ENCODE data around the gene IKZF4. TPM values are rescaled to one million over a fixed set of nuclear protein-coding genes. Genes with fewer than 3 reads are reported as not detected.

Gene IKZF4
- polyA plus RNA-seq, 3 donors: 15.8 to 23.6 (median 20.1) TPM

- no peak for DNase-seq
These were observed 59.8 kb downstream of the IKZF4 start for GRCh38 chr12:56080556-56081138.

- DNase-seq: no peak
These were observed 60.8 kb downstream of the IKZF4 start for GRCh38 chr12:56081393-56082347.

DNA sequence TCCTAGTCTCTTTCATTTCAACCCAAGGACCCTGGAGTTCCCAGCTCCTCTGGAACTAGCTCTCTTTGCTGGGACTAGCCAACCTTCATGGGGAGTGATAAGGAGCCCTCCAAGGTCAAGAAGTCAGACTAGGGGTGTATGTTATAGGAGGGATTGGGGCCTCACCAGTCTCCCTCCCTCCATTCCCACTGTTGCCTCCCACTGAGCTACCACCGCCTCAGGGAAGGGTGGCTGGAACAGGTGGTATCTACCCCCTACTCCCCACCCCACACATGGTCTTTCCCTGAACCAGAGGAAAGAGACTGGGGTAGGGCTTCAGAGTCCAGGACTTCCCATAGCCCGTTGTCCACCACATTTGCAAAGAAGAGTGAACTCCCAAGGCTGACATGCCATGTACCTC, 61.5 kb downstream of the IKZF4 start:
- no peak for DNase-seq

DNA sequence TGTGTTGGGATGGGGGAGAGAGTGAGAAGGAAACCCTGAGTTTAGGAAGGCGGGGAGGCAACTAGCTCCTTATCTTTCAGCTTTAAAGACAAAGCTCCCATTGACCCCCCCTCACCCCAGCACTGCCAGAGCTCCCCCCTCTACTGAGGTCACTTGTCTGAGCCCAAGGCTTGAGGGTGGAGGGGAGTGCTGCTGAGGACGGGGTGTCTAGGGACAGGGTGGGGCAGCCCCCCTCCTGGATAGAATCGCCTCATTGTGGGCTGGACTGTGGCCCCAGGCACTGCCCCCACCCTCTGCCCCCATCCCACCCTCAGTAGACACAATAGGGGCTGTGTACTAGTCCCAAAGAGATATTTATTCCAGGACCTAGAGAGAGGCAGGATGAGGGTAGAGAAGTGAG, 62.1 kb downstream of the IKZF4 start:
- DNase-seq: no peak

DNA sequence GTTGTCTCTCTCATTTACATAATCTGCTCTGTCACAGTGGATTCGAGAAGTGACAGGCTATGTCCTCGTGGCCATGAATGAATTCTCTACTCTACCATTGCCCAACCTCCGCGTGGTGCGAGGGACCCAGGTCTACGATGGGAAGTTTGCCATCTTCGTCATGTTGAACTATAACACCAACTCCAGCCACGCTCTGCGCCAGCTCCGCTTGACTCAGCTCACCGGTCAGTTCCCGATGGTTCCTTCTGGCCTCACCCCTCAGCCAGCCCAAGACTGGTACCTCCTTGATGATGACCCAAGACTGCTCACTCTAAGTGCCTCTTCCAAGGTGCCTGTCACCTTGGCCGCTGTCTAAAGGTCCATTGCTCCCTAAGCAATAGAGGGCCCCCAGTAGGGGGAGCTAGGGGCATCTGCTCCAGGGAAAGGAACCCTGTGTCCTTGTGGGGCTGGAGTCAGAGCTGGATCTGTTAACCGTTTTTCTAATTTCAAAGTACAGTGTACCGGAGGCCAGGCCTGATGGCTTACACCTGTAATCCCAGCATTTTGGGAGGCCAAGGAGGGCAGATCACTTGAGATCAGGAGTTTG, 64.2 kb downstream of the IKZF4 start:
- no peak for DNase-seq

GRCh38 chr12:56086096-56086495, 65.3 kb downstream of the IKZF4 start:
- DNase-seq: no peak

DNA sequence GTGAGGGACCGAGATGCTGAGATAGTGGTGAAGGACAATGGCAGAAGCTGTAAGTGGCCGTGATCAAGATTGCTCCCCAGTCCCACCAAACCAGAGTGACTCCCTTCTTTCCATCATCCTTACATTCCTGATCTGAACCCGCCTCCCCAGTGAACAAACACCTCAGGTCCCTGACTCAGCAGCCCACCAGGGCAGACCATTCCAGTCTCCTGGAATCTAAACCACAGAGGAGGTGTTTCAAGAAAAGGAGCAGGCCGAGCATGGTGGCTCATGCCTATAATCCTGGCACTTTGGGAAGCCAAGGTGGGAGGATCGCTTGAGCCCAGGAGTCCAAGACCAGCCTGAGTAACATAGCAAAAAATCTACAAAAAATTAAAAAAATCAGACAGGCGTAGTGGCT, 65.8 kb downstream of the IKZF4 start:
- no peak for DNase-seq

- no peak for DNase-seq
These were observed 66.4 kb downstream of the IKZF4 start for GRCh38 chr12:56087220-56087619.

Other genes starting within 250 kb of the IKZF4 start
- 100 to 1,000 TPM; 105 to 132 (median 112) TPM for gene SARNP, start 203.3 kb upstream of the IKZF4 start, polyA plus RNA-seq (ENCODE audit: insufficient read length in 3 of 3)
- gene ORMDL2, start 203.0 kb upstream of the IKZF4 start, polyA plus RNA-seq (ENCODE audit: insufficient read length in 3 of 3): 10 to 100 TPM; 30.2 to 36.3 (median 34.8) TPM
- 10 to 100 TPM; 44.8 to 46.9 (median 45.3) TPM for gene DNAJC14, start 191.5 kb upstream of the IKZF4 start, polyA plus RNA-seq (ENCODE audit: insufficient read length in 3 of 3)
- gene MMP19, start 178.1 kb upstream of the IKZF4 start, polyA plus RNA-seq (ENCODE audit: insufficient read length in 3 of 3): 1 to 10 TPM in 1 of 3 donors, under 1 TPM in 2; 0.61 to 1.2 (median 0.77) TPM
- gene PYM1, start 93.1 kb upstream of the IKZF4 start, polyA plus RNA-seq (ENCODE audit: insufficient read length in 3 of 3): 10 to 100 TPM; 33.2 to 41.1 (median 36.7) TPM
- gene DGKA, start 89.9 kb upstream of the IKZF4 start, polyA plus RNA-seq (ENCODE audit: insufficient read length in 3 of 3): 10 to 100 TPM; 17.7 to 26.1 (median 17.7) TPM
- gene PMEL, start 55.0 kb upstream of the IKZF4 start, polyA plus RNA-seq (ENCODE audit: insufficient read length in 3 of 3): 1 to 10 TPM; 3.3 to 5.2 (median 3.6) TPM
- gene CDK2, start 54.2 kb upstream of the IKZF4 start, polyA plus RNA-seq (ENCODE audit: insufficient read length in 3 of 3): 10 to 100 TPM; 60.6 to 74.6 (median 61.6) TPM
- gene RAB5B, start 47.0 kb upstream of the IKZF4 start, polyA plus RNA-seq (ENCODE audit: insufficient read length in 3 of 3): 100 to 1,000 TPM; 149 to 175 (median 158) TPM
- 10 to 100 TPM; 49.5 to 56.8 (median 53.3) TPM for gene SUOX, start 23.8 kb upstream of the IKZF4 start, polyA plus RNA-seq (ENCODE audit: insufficient read length in 3 of 3)
- gene RPS26, start 20.9 kb downstream of the IKZF4 start, polyA plus RNA-seq (ENCODE audit: insufficient read length in 3 of 3): 100 to 1,000 TPM; 366 to 522 (median 513) TPM
- 100 to 1,000 TPM in 2 of 3 donors, 10 to 100 TPM in 1; 70.3 to 125 (median 113) TPM for gene ERBB3, start 59.1 kb downstream of the IKZF4 start, polyA plus RNA-seq (ENCODE audit: insufficient read length in 3 of 3)
- 100 to 1,000 TPM; 140 to 173 (median 148) TPM for gene PA2G4, start 83.5 kb downstream of the IKZF4 start, polyA plus RNA-seq (ENCODE audit: insufficient read length in 3 of 3)
- 1,000 to 10,000 TPM; 4,623 to 5,799 (median 4,745) TPM for gene RPL41, start 95.6 kb downstream of the IKZF4 start, polyA plus RNA-seq (ENCODE audit: insufficient read length in 3 of 3)
- 1 to 10 TPM; 6.1 to 7.4 (median 6.9) TPM for gene ZC3H10, start 97.2 kb downstream of the IKZF4 start, polyA plus RNA-seq (ENCODE audit: insufficient read length in 3 of 3)
- gene ESYT1, start 107.2 kb downstream of the IKZF4 start, polyA plus RNA-seq (ENCODE audit: insufficient read length in 3 of 3): 10 to 100 TPM; 79.5 to 86.3 (median 81.9) TPM
- gene MYL6B, start 131.5 kb downstream of the IKZF4 start, polyA plus RNA-seq (ENCODE audit: insufficient read length in 3 of 3): 100 to 1,000 TPM; 158 to 186 (median 174) TPM
- 1,000 to 10,000 TPM; 1,644 to 2,112 (median 1,781) TPM for gene MYL6, start 137.3 kb downstream of the IKZF4 start, polyA plus RNA-seq (ENCODE audit: insufficient read length in 3 of 3)
- gene SMARCC2, start 168.4 kb downstream of the IKZF4 start, polyA plus RNA-seq (ENCODE audit: insufficient read length in 3 of 3): 100 to 1,000 TPM; 116 to 152 (median 133) TPM
- 10 to 100 TPM; 43.8 to 50.1 (median 47.2) TPM for gene RNF41, start 200.9 kb downstream of the IKZF4 start, polyA plus RNA-seq (ENCODE audit: insufficient read length in 3 of 3)
- gene NABP2, start 203.3 kb downstream of the IKZF4 start, polyA plus RNA-seq (ENCODE audit: insufficient read length in 3 of 3): 10 to 100 TPM; 28.2 to 30.5 (median 28.3) TPM
- 10 to 100 TPM; 73.2 to 87.0 (median 81.7) TPM for gene SLC39A5, start 209.0 kb downstream of the IKZF4 start, polyA plus RNA-seq (ENCODE audit: insufficient read length in 3 of 3)
- 10 to 100 TPM; 32.8 to 40.5 (median 39.0) TPM for gene ANKRD52, start 237.3 kb downstream of the IKZF4 start, polyA plus RNA-seq (ENCODE audit: insufficient read length in 3 of 3)
- gene COQ10A, start 245.9 kb downstream of the IKZF4 start, polyA plus RNA-seq (ENCODE audit: insufficient read length in 3 of 3): 10 to 100 TPM; 16.3 to 25.5 (median 19.6) TPM

All from renal pelvis (tissue), 4 donors.